GM12878 (cell line): Measurements from ENCODE around the gene IGF2R. TPM values are rescaled to one million over a fixed set of nuclear protein-coding genes. Genes with fewer than 3 reads are reported as not detected.

Experiments
- ATAC-seq: fragments of 200-7000 bp; cut with Tn5 transposase; 3 replicates; pipeline ENCODE4 v1.9.1; 2020; ENCODE audit warnings: mild to moderate bottlenecking, moderate library complexity
- BruUV-seq: library from RNA; stranded (reverse); fragments of 400-500 nt; replicated peaks from 2 replicates; lab custom pipeline; 2021; lab: Mats Ljungman, UMichigan
- CTCF ChIA-PET: fragments of 300-600 bp; sonication (Branson Sonifier 250); formaldehyde crosslinking; extraction: SDS; loops from one replicate; lab custom pipeline; 2021; ENCODE audit warnings: inconsistent platforms; lab: Yijun Ruan, JAX
- POLR2A ChIA-PET: fragments of 350-600 bp; formaldehyde crosslinking; extraction: SDS; loops from one replicate; lab custom pipeline; 2021; ENCODE audit warnings: inconsistent platforms; lab: Charles Lee
- RAD21 ChIA-PET: fragments of 300-600 bp; sonication (Branson Sonifier 250); formaldehyde crosslinking; loops from one replicate; lab custom pipeline; 2023; ENCODE audit warnings: antibody characterized with exemption; ENCODE audit not compliant: unreplicated experiment; lab: Charles Lee
- SMC1A ChIA-PET: fragments of 300-600 bp; sonication (Branson Sonifier 250); formaldehyde crosslinking; loops from one replicate; lab custom pipeline; 2023; ENCODE audit not compliant: unreplicated experiment, uncharacterized antibody; lab: Charles Lee
- DNase-seq: peaks from one replicate; pipeline ENCODE4 v3.0.0-alpha.2; 2011; ENCODE audit warnings: low read depth, low spot score
- FAIRE-seq: peaks from 3 replicates; lab custom pipeline; 2011; peaks lifted over from hg19 to GRCh38; lab: Jason Lieb, UNC
- H2AFZ ChIP-seq: 2 replicates; pipeline ENCODE4 v1.6.0; 2011; ENCODE audit warnings: low read depth, low read length, control low read depth; ENCODE audit not compliant: control insufficient read depth
- H3K27ac ChIP-seq: 2 replicates; pipeline ENCODE4 v1.5.1; 2011; ENCODE audit warnings: control low read depth; ENCODE audit not compliant: control insufficient read depth, insufficient read depth
- H3K27me3 ChIP-seq, 2 experiments: replicated peaks in 1 of 2; 2 replicates each; pipeline versions ENCODE4 v1.6.0 to v1.6.1; 2011; ENCODE audit warnings: low read length in 1 of 2; ENCODE audit not compliant: control insufficient read depth in 2 of 2, insufficient read depth in 2 of 2
- H3K36me3 ChIP-seq, 2 experiments: 2 replicates each; pipeline ENCODE4 v1.5.1; 2011; ENCODE audit warnings: low read length in 1 of 2; ENCODE audit not compliant: control insufficient read depth in 2 of 2, insufficient read depth in 2 of 2
- H3K4me1 ChIP-seq: 2 replicates; pipeline ENCODE4 v1.6.1; 2011; ENCODE audit warnings: mild to moderate bottlenecking, low read length, moderate library complexity, mixed read lengths; ENCODE audit not compliant: control insufficient read depth, insufficient read depth
- H3K4me2 ChIP-seq: 2 replicates; pipeline ENCODE4 v1.6.0; 2011; ENCODE audit warnings: control low read depth; ENCODE audit not compliant: control insufficient read depth, insufficient read depth
- H3K4me3 ChIP-seq: fragments of 200-600 bp; sonication (generic); 2 replicates; pipeline ENCODE4 v1.5.1; 2016
- H3K79me2 ChIP-seq: 2 replicates; pipeline ENCODE4 v1.6.0; 2011; ENCODE audit warnings: low read length; ENCODE audit not compliant: control insufficient read depth, insufficient read depth
- H3K9ac ChIP-seq: 2 replicates; pipeline ENCODE4 v1.8.0; 2011; ENCODE audit warnings: low read length, control low read depth, mixed read lengths; ENCODE audit not compliant: control insufficient read depth, insufficient read depth
- H3K9me3 ChIP-seq: replicated peaks from 3 replicates; pipeline ENCODE4 v1.5.1; 2011; ENCODE audit warnings: mild to moderate bottlenecking, low read length; ENCODE audit not compliant: control insufficient read depth, insufficient read depth
- H4K20me1 ChIP-seq: 2 replicates; pipeline ENCODE4 v1.6.0; 2011; ENCODE audit not compliant: control insufficient read depth, insufficient read depth
- CEBPZ ChIP-seq: fragments of 150-350 bp; IDR thresholded peaks from 2 replicates; pipeline ENCODE4 v1.6.1; 2016; ENCODE audit warnings: low read depth, low read length
- EP300 ChIP-seq, 2 experiments: fragments of 150-350 bp in 1 of 2; IDR thresholded peaks; 2 replicates each; pipeline ENCODE4 v1.6.1; 2011 to 2012; ENCODE audit warnings: low read depth in 2 of 2, low read length in 2 of 2, borderline replicate concordance in 1 of 2, improper control_type of control experiment in 1 of 2, inconsistent platforms in 1 of 2; ENCODE audit not compliant: control insufficient read depth in 1 of 2
- ESRRA ChIP-seq: IDR thresholded peaks from 2 replicates; pipeline ENCODE4 v1.6.1; 2012; ENCODE audit warnings: mild to moderate bottlenecking, low read length, improper control_type of control experiment
- FOXM1 ChIP-seq: IDR thresholded peaks from 2 replicates; pipeline ENCODE4 v1.6.1; 2012; ENCODE audit warnings: low read depth, mild to moderate bottlenecking, inconsistent platforms, low read length, moderate library complexity
- HSF1 ChIP-seq: fragments of 150-350 bp; IDR thresholded peaks from 2 replicates; pipeline ENCODE4 v1.6.1; 2014; ENCODE audit warnings: mild to moderate bottlenecking, low read depth, low read length
- IKZF1 ChIP-seq: fragments of 450-650 bp; conservative IDR thresholded peaks from 2 replicates; pipeline ENCODE4 v1.6.1; 2017; ENCODE audit warnings: antibody characterized with exemption, mild to moderate bottlenecking
- MEF2B ChIP-seq: fragments of 450-650 bp; IDR thresholded peaks from 2 replicates; pipeline ENCODE4 v1.6.1; 2018; ENCODE audit warnings: mild to moderate bottlenecking, moderate library complexity; ENCODE audit not compliant: partially characterized antibody, poor library complexity, severe bottlenecking
- NFIC ChIP-seq: IDR thresholded peaks from 2 replicates; pipeline ENCODE4 v1.6.1; 2012; ENCODE audit warnings: low read depth, mild to moderate bottlenecking, inconsistent platforms, low read length, moderate library complexity
- NKRF ChIP-seq: fragments of 450-650 bp; conservative IDR thresholded peaks from 2 replicates; pipeline ENCODE4 v1.6.1; 2017; ENCODE audit warnings: mild to moderate bottlenecking, moderate library complexity
- RBBP5 ChIP-seq: fragments of 200-600 bp; sonication (generic); conservative IDR thresholded peaks from 2 replicates; pipeline ENCODE4 v1.6.1; 2016
- RCOR1 ChIP-seq: conservative IDR thresholded peaks from 2 replicates; pipeline ENCODE4 v1.6.1; 2012; ENCODE audit warnings: low read depth, low read length, improper control_type of control experiment
- RFX5 ChIP-seq: IDR thresholded peaks from 2 replicates; pipeline ENCODE4 v1.6.1; 2011; ENCODE audit warnings: low read depth, low read length, improper control_type of control experiment
- SMAD5 ChIP-seq: IDR thresholded peaks from 2 replicates; pipeline ENCODE4 v1.6.1; 2016; ENCODE audit warnings: antibody characterized with exemption, low read depth
- SMARCA5 ChIP-seq: fragments of 450-650 bp; IDR thresholded peaks from 2 replicates; pipeline ENCODE4 v1.6.1; 2017; ENCODE audit warnings: mild to moderate bottlenecking
- SP1 ChIP-seq: IDR thresholded peaks from one replicate; pipeline ENCODE4 v1.6.1; 2011; ENCODE audit warnings: low read depth, low read length
- SUZ12 ChIP-seq: fragments of 200-600 bp; sonication (generic); IDR thresholded peaks from one replicate; pipeline ENCODE4 v1.6.1; 2018; ENCODE audit warnings: antibody characterized with exemption, mild to moderate bottlenecking; ENCODE audit not compliant: unreplicated experiment
- ZNF384 ChIP-seq: IDR thresholded peaks from 2 replicates; pipeline ENCODE4 v1.6.1; 2012; ENCODE audit warnings: low read depth, mild to moderate bottlenecking, low read length, improper control_type of control experiment, borderline replicate concordance
- whole genome bisulfite sequencing: methylation state at CpG from one replicate; pipeline ENCODE4 v1.1.6; 2016; ENCODE audit warnings: low lambda C conversion rate; ENCODE audit not compliant: insufficient replicate concordance, insufficient coverage; ENCODE audit errors: missing lambda C conversion rate; 5-methylcytosine and 5-hydroxymethylcytosine counted together
- in situ Hi-C: fragments of 300-500 bp; cut with MboI; formaldehyde crosslinking; loops from 9 replicates; pipeline ENCODE4 v1.14.3; 2018; ENCODE audit warnings: mixed read lengths
- intact Hi-C: fragments of 100-400 bp; cut with micrococcal nuclease; formaldehyde crosslinking; loops from one replicate; pipeline ENCODE4 v1.14.2; 2022; ENCODE audit not compliant: unreplicated experiment
- polyA plus RNA-seq, 11 experiments: library from polyadenylated mRNA; depleted of rRNA in 4 of 11; unstranded in 6 of 11; stranded (reverse) in 5 of 11; fragments of >200 nt; fragmentation: Nextera tagmentation in 4 of 11; fragmentation: Illumina TruSeq in 1 of 11; extraction: Ambion mirVana in 4 of 11; extraction: Trizol in 1 of 11; gene quantifications; 1 replicate in 1 of 11; 2 replicates in 10 of 11; pipeline versions ENCODE4 v1.2.1 to v1.2.3, GENCODE V29; 2011 to 2016; ENCODE audit warnings: inconsistent platforms in 2 of 11, missing spikeins in 2 of 11, low read depth in 1 of 11
- total RNA-seq, 4 experiments: library from RNA; depleted of rRNA in 3 of 4; stranded (reverse); fragments of >200 nt in 3 of 4; fragmentation: Illumina TruSeq in 1 of 4; extraction: Trizol in 1 of 4; gene quantifications; 2 replicates each; pipeline versions ENCODE4 v1.2.1 to v1.2.3, GENCODE V29; 2013 to 2021

The IGF2R gene
- total and polyA plus RNA-seq, 10 of the 15 experiments (the other 5 are each of a cell fraction or from before 2014, with no cell fraction given), result 1.00 to 40.1 (median 16.8) TPM

- TF ChIP-seq CEBPZ (no peak), SMAD5 (no peak), SUZ12 (no peak), EP300 (IDR thresholded peaks at IDR 0.05; ENCODE audit: borderline replicate concordance in 1 of 2, control insufficient read depth in 1 of 2, low read depth in 2 of 2, low read length in 2 of 2) (no peak), FOXM1 (no peak)
These were observed 20.7 kb upstream of the IGF2R start (continued) for GRCh38 chr6:159948199-159948598.

- Histone ChIP-seq H3K4me3 (no peak overlapping the region), H4K20me1 (no peaks in the 10 kb centered on the region), H2AFZ (no peak overlapping the region; the same call in 1 of the 2 replicates), H3K36me3 (no peaks in the 10 kb centered on the region), H3K9me3 (no peaks in the 10 kb centered on the region), H3K9ac (no peak overlapping the region), H3K79me2 (no peaks in the 10 kb centered on the region), H3K27me3 (no peaks in the 10 kb centered on the region), H3K4me1 (no peaks in the 10 kb centered on the region), H3K27ac (no peak overlapping the region), H3K4me2 (no peak overlapping the region)
- ChIA-PET CTCF (interaction anchor here (1.7 to 2.4 kb wide), 2 partner anchors 10 kb away, joined by 4 to 7 read pairs; no protein-coding TSS in a partner anchor), POLR2A (interaction anchor here (0.7 kb wide), 1 partner anchor 226 kb away, joined by 3 read pairs; no protein-coding TSS in a partner anchor), SMC1A (interaction anchor here (0.8 to 3.4 kb wide), 6 partner anchors 9 to 99 kb away, joined by 3 to 7 read pairs (median 4); no protein-coding TSS in a partner anchor), RAD21 (no interaction called here)
- no peak for ATAC-seq
- WGBS, result 58% methylated on average over 7 of the region's 7 CpGs
- BruUV-seq, result no TSS peak
- intact Hi-C loops (no loop called here), in situ Hi-C loops (no loop called here)
- no peak for DNase-seq
- FAIRE-seq, result no peak
- TF ChIP-seq ZNF384 (no peak), RCOR1 (no peak), IKZF1 (no peak), SMARCA5 (no peak), RBBP5 (no peak), NFIC (no peak), HSF1 (no peak), ESRRA (no peak), MEF2B (no peak), SP1 (no peak), RFX5 (no peak), EP300 (IDR thresholded peaks at IDR 0.05; ENCODE audit: borderline replicate concordance in 1 of 2, control insufficient read depth in 1 of 2, low read depth in 2 of 2, low read length in 2 of 2) (no peak), NKRF (no peak)
These were observed 17.1 kb upstream of the IGF2R start for GRCh38 chr6:159951772-159952171.
